HCT116 (cell line): ENCODE measurements around the gene ZWILCH. TPM values are rescaled to one million over a fixed set of nuclear protein-coding genes. Genes with fewer than 3 reads are reported as not detected.
"Not testable (repeated sequence)": the region's sequence is repeated elsewhere in the genome, so short reads cannot be mapped to it uniquely, and the experiment has no call there.

Experiments
- ATAC-seq: fragments of 200-7000 bp; cut with Tn5 transposase; 2 replicates; pipeline ENCODE4 v1.9.1; 2020; ENCODE audit warnings: mild to moderate bottlenecking, moderate library complexity
- BruUV-seq: library from RNA; stranded (reverse); fragments of 400-500 nt; replicated peaks from 2 replicates; lab custom pipeline; 2021; lab: Mats Ljungman, UMichigan
- CTCF ChIA-PET: fragments of 300-600 bp; sonication (Branson Sonifier 250); formaldehyde crosslinking; loops from one replicate; lab custom pipeline; 2021; ENCODE audit warnings: antibody characterized with exemption; lab: Charles Lee
- POLR2A ChIA-PET: fragments of 300-600, 350-600 bp; sonication (Branson Sonifier 250); formaldehyde crosslinking; loops from one replicate; lab custom pipeline; 2021; ENCODE audit warnings: antibody characterized with exemption; lab: Charles Lee
- RAD21 ChIA-PET, 2 experiments: fragments of 300-600 bp; sonication (Branson Sonifier 250); formaldehyde crosslinking; loops; one replicate each; lab custom pipeline; 2023; ENCODE audit warnings: low total read pairs in 2 of 2; ENCODE audit not compliant: uncharacterized antibody in 2 of 2, unreplicated experiment in 2 of 2, low non-redundant PET in 1 of 2; lab: Charles Lee
- DNase-seq: peaks from one replicate; pipeline ENCODE4 v3.0.0-alpha.2; 2010; ENCODE audit warnings: low read depth, low spot score
- H2AFZ ChIP-seq: fragments of 200-600 bp; shearing (Covaris generic), sonication (generic); 2 replicates; pipeline ENCODE4 v1.6.1; 2017; ENCODE audit warnings: low read depth, mixed run types, mixed read lengths, antibody characterized with exemption, low read length; ENCODE audit not compliant: poor library complexity, severe bottlenecking
- H3K27ac ChIP-seq: 2 replicates; pipeline ENCODE4 v1.5.1; 2012; ENCODE audit warnings: low read depth, low read length
- H3K27me3 ChIP-seq: fragments of 200-600 bp; sonication (generic); 2 replicates; pipeline ENCODE4 v1.6.1; 2016; ENCODE audit warnings: mixed run types, low read length, mixed read lengths; ENCODE audit not compliant: insufficient read depth
- H3K36me3 ChIP-seq, 2 experiments: fragments of 200-500 bp in 1 of 2; fragments of 200-600 bp in 1 of 2; sonication (Bioruptor generic) in 1 of 2; sonication (generic) in 1 of 2; 2 replicates each; pipeline versions ENCODE4 v1.5.1 to v1.6.1; 2014 to 2016; ENCODE audit warnings: low read length in 2 of 2, inconsistent platforms in 1 of 2, mixed read lengths in 1 of 2, mixed run types in 1 of 2; ENCODE audit not compliant: insufficient read depth in 2 of 2, control insufficient read depth in 1 of 2
- H3K4me1 ChIP-seq, 2 experiments: fragments of 200-600 bp in 1 of 2; sonication (generic) in 1 of 2; 2 replicates each; pipeline versions ENCODE4 v1.5.1 to v1.6.1; 2012 to 2017; ENCODE audit warnings: low read length in 2 of 2, inconsistent platforms in 1 of 2, mild to moderate bottlenecking in 1 of 2, mixed read lengths in 1 of 2, mixed run types in 1 of 2, moderate library complexity in 1 of 2; ENCODE audit not compliant: insufficient read depth in 2 of 2, control insufficient read depth in 1 of 2
- H3K4me2 ChIP-seq: fragments of 200-600 bp; sonication (generic); 2 replicates; pipeline ENCODE4 v1.6.1; 2017; ENCODE audit warnings: mixed run types, low read length, mixed read lengths
- H3K4me3 ChIP-seq, 2 experiments: fragments of 200-600 bp in 1 of 2; sonication (generic) in 1 of 2; replicated peaks in 1 of 2; 2 replicates each; pipeline ENCODE4 v1.5.1; 2011 to 2016; ENCODE audit warnings: low read length in 2 of 2, control low read depth in 1 of 2, low read depth in 1 of 2, mild to moderate bottlenecking in 1 of 2, mixed read lengths in 1 of 2, mixed run types in 1 of 2
- H3K79me2 ChIP-seq: fragments of 200-600 bp; sonication (generic); 2 replicates; pipeline ENCODE4 v1.6.1; 2017; ENCODE audit warnings: mild to moderate bottlenecking, mixed run types, low read length, moderate library complexity, mixed read lengths; ENCODE audit not compliant: insufficient read depth
- H3K9ac ChIP-seq: fragments of 200-600 bp; sonication (generic); 2 replicates; pipeline ENCODE4 v1.6.1; 2016; ENCODE audit warnings: low read length, mixed read lengths
- H3K9me2 ChIP-seq: fragments of 200-600 bp; sonication (generic), shearing (Covaris generic); 2 replicates; pipeline ENCODE4 v1.6.1; 2017; ENCODE audit warnings: mixed run types, mild to moderate bottlenecking, moderate library complexity; ENCODE audit not compliant: insufficient read depth
- H3K9me3 ChIP-seq, 2 experiments: fragments of 200-500 bp in 1 of 2; fragments of 200-600 bp in 1 of 2; sonication (Bioruptor generic) in 1 of 2; sonication (generic) in 1 of 2; 2 replicates each; pipeline ENCODE4 v1.6.1; 2014 to 2017; ENCODE audit warnings: low read length in 2 of 2, mixed read lengths in 2 of 2, inconsistent platforms in 1 of 2, low read depth in 1 of 2, mild to moderate bottlenecking in 1 of 2, mixed run types in 1 of 2, moderate library complexity in 1 of 2; ENCODE audit not compliant: control insufficient read depth in 1 of 2, insufficient read depth in 1 of 2
- H4K20me1 ChIP-seq: fragments of 200-600 bp; sonication (generic), shearing (Covaris generic); 2 replicates; pipeline ENCODE4 v1.6.1; 2017; ENCODE audit warnings: mixed run types, mild to moderate bottlenecking, moderate library complexity; ENCODE audit not compliant: insufficient read depth
- intact Hi-C: fragments of 100-400 bp; cut with micrococcal nuclease; formaldehyde crosslinking; loops from 2 replicates; pipeline ENCODE4 v1.10.0; 2022
- total RNA-seq: library from RNA; stranded (reverse); gene quantifications from one replicate; pipeline ENCODE4 v1.2.1, GENCODE V29; 2021; ENCODE audit not compliant: unreplicated experiment

ZWILCH gene
- total RNA-seq, 1 experiment from 2014 or later, result 25.8 TPM

- H3K27ac ChIP-seq, DNase-seq, H3K4me2 ChIP-seq, H3K36me3 ChIP-seq, H3K27me3 ChIP-seq, H3K4me3 ChIP-seq, H3K9me3 ChIP-seq, H3K9ac ChIP-seq, H2AFZ ChIP-seq, H3K79me2 ChIP-seq, H3K9me2 ChIP-seq, H4K20me1 ChIP-seq, intact Hi-C loops, POLR2A ChIA-PET, ATAC-seq, RAD21 ChIA-PET, BruUV-seq: not testable (repeated sequence)
- peaks cover 5 to 18% of the 10 kb centered on the region in 2 experiments for H3K4me1 ChIP-seq
- CTCF ChIA-PET, result interaction anchor here (0.9 kb wide), 1 partner anchor 30 kb away, joined by 3 read pairs; the partner anchor contains the start of gene SNAPC5
These were observed 37.7 kb upstream of the ZWILCH start for GRCh38 chr15:66467162-66468040.

DNA sequence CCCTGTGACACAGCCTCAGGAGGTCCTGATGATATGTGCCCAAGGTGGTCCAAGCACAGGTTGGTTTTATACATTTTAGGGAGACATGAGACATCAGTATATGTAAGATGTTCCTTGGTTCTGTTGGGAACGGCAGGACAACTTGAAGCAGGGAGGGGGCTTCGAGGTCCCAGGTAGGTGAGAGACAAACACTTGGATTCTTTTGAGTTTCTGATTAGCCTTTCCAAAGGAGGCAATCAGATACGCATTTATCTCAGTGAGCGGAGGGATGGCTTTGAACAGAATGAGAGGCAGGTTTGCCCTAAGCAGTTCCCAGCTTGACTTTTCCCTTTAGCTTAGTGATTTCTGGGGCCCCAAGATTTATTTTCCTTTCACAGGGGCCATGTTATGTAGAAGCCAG lies 34.3 kb upstream of the ZWILCH start:
- intact Hi-C loops, result not testable (repeated sequence)

More for the DNA sequence above, 34.3 kb upstream of the ZWILCH start:
- ATAC-seq, H3K79me2 ChIP-seq, H3K27me3 ChIP-seq, H2AFZ ChIP-seq, H3K9ac ChIP-seq, CTCF ChIA-PET, H3K9me3 ChIP-seq, H3K4me3 ChIP-seq, RAD21 ChIA-PET, H4K20me1 ChIP-seq, H3K27ac ChIP-seq, H3K9me2 ChIP-seq, BruUV-seq, H3K36me3 ChIP-seq, DNase-seq, H3K4me2 ChIP-seq: not testable (repeated sequence)
- POLR2A ChIA-PET, result interaction anchor here (1.8 kb wide), 1 partner anchor 9 kb away, joined by 7 read pairs; no protein-coding TSS in a partner anchor
- H3K4me1 ChIP-seq, result peaks cover 11 to 22% of the 10 kb centered on the region in 2 experiments; a peak in 3 of 4 replicates
